ENCODE measurements around the gene NOL12.
A peak's percentile ranks its signal among the peaks of the same experiment; 100 is the strongest.
"Not testable (repeated sequence)": the region's sequence is repeated elsewhere in the genome, so short reads cannot be mapped to it uniquely, and the experiment has no call there.

Gene NOL12

GRCh38 chr22:37686002-37686982, at the start of gene NOL12:
TSS of gene NOL12 (plus strand) at chr22:37686343. CDS start at chr22:37686393, 50 bp downstream.
- DNase-seq = peak; percentile 72 to 75

- no peak for DNase-seq
Observed at GRCh38 chr22:37636949-37637273, 49.2 kb upstream of the NOL12 start.

GRCh38 chr22:37638391-37639069, 47.6 kb upstream of the NOL12 start:
- DNase-seq = no peak

GRCh38 chr22:37639070-37639760, 46.9 kb upstream of the NOL12 start, which contains the start of gene SH3BP1:
TSS of gene SH3BP1 (plus strand) at chr22:37639669. CDS start at chr22:37639788, 119 bp downstream.
- DNase-seq = peak in 1 of 2 experiments; percentile 8

- peak; percentile 54 to 68 for DNase-seq
Observed at GRCh38 chr22:37639771-37640590, 46.2 kb upstream of the NOL12 start.

- DNase-seq = no peak
Observed at GRCh38 chr22:37640591-37641560, 45.3 kb upstream of the NOL12 start.

GRCh38 chr22:37641561-37641949, 44.6 kb upstream of the NOL12 start:
- no peak for DNase-seq

- peak; percentile 51 to 64 for DNase-seq
Observed at GRCh38 chr22:37643225-37643847, 42.8 kb upstream of the NOL12 start.

- DNase-seq = no peak
Observed at GRCh38 chr22:37647317-37647716, 38.8 kb upstream of the NOL12 start.

- DNase-seq = no peak
Observed at GRCh38 chr22:37647928-37648327, 38.2 kb upstream of the NOL12 start.

- DNase-seq = no peak
Observed at GRCh38 chr22:37650463-37651136, 35.5 kb upstream of the NOL12 start.

GRCh38 chr22:37654563-37655251, 31.4 kb upstream of the NOL12 start:
- no peak for DNase-seq

- no peak for DNase-seq
Observed at GRCh38 chr22:37655252-37655563, 30.9 kb upstream of the NOL12 start.

- DNase-seq = not testable (repeated sequence)
Observed at GRCh38 chr22:37656583-37656982, 29.6 kb upstream of the NOL12 start.

GRCh38 chr22:37657590-37658132, 28.5 kb upstream of the NOL12 start:
- no peak for DNase-seq

GRCh38 chr22:37658133-37659065, 27.7 kb upstream of the NOL12 start, which contains the start of gene PDXP:
TSS of gene PDXP (plus strand) at chr22:37658723. CDS start at chr22:37658783, 60 bp downstream.
- DNase-seq = peak; percentile 98 to 99

GRCh38 chr22:37659066-37659896, 26.9 kb upstream of the NOL12 start:
- no peak for DNase-seq
